IPS-18c (cell line): ENCODE data around the gene NOX4.
A peak's percentile ranks its signal among the peaks of the same experiment; 100 is the strongest.
"Not testable (repeated sequence)": the region's sequence is repeated elsewhere in the genome, so short reads cannot be mapped to it uniquely, and the experiment has no call there.

Experiments used
- H3K4me3 ChIP-seq: 2 replicates; pipeline ENCODE4 v1.7.0; 2013; ENCODE audit warnings: low read depth, mild to moderate bottlenecking, low read length, moderate library complexity; ENCODE audit not compliant: insufficient read depth
- H3K9me3 ChIP-seq: one replicate; pipeline ENCODE4 v1.6.1; 2013; ENCODE audit warnings: mild to moderate bottlenecking, low read length, moderate library complexity; ENCODE audit not compliant: control insufficient read depth, insufficient read depth

The NOX4 gene

GRCh38 chr11:89347071-89347470 is 144.1 kb downstream of the NOX4 start:
- H3K4me3 ChIP-seq: no peak overlapping the region
- H3K9me3 ChIP-seq: peaks cover 2% of the 10 kb centered on the region

DNA sequence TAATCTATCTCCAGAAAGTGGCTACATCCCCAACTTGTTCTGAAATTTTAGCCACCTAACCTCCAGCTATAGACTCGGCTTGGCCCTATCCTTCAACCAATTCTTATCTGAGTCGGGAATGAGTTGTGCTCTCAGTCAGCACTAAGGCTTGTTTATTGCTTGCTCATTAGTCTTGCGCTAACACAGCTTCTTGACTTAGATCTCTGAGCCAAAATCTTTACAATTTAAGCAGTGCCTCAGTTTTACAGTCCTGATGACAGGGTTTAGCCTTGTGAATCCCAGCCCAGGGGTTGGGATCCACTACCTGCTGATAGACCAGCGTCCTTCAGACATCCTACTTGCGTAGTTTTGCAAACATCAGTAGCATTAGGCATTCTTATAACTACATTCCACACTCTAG is 144.6 kb downstream of the NOX4 start:
- Histone ChIP-seq H3K4me3 (no peak overlapping the region), H3K9me3 (peaks cover 2% of the 10 kb centered on the region)

DNA sequence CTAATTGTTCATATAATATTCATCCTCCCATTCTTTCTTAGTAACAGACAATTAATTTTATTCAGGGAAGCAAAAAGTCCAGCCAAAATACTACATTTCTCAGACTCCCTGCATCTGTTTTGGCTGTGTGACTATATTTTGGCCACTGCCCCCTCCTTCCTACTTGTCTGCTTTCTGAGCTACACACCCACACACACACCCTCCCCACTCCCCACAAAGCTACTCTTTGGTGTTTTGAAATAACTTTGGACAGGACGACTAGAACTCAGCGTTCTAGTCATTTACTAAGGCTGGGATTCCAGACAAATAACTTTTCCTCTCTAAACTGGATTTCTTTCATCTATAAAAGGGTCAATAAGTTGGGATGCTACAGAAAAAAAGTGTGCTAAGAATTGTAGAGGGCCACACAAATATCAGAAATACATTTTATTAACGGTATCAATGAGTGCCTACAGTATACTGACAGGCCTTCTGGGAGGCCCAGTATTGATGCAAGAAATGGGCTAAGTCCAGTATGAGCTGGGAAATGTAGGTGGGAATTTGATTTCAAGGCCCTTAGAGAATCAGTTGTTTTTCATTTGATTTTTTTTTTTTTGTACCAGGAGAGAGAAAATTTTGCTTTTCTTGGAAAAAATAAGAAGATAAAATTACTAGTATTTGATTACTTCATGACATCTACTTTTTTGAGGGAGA is 148.1 kb downstream of the NOX4 start:
- H3K9me3 ChIP-seq, H3K4me3 ChIP-seq: not testable (repeated sequence)

DNA sequence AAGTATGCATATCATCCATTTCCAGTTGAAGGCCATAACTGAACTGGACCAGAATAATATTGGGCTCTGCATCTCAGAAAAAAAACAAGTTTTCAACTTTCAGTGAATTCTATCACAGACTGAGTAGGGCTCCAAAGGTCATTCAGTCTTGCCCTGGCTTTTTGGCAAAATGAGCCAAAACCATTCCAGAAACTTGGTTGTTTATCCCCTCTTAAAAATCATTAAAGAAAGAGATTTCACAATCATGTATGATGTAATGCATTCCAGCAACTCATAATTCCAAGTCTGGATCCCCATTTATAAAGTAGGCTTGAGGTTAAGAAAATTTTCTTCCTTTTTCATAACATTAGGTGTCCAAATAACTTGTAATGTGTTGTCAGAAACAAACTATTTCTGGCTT is 150.7 kb downstream of the NOX4 start:
- not testable (repeated sequence) for H3K4me3 ChIP-seq, H3K9me3 ChIP-seq

- not testable (repeated sequence) for H3K9me3 ChIP-seq, H3K4me3 ChIP-seq
Measured at GRCh38 chr11:89338073-89338472, 153.1 kb downstream of the NOX4 start.

DNA sequence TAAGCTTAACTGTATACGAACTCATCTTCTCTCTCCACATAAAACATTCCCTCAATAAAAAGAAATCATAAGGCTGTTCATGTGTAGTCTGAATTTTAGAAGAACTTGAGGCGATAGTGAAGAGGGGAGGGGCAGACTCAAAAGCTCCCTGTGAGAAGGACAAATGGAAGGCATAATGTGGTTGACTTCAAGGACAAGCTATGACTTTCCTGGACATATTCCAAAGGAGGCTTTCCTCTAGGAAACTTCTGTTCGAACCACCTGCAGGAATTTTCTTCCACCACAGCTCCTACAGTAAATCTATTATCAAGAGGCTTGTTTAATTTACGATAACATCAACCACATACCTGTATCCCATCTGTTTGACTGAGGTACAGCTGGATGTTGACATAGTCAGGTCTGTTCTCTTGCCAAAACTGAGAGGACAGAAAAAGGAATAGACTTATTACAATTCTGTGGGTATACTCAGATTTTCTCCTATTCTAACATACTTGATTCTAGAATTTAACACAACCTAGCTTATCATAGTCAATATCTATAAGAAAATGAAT is 154.0 kb downstream of the NOX4 start:
- not testable (repeated sequence) for H3K4me3 ChIP-seq, H3K9me3 ChIP-seq

GRCh38 chr11:89333704-89334103 is 157.5 kb downstream of the NOX4 start:
- not testable (repeated sequence) for H3K9me3 ChIP-seq, H3K4me3 ChIP-seq

DNA sequence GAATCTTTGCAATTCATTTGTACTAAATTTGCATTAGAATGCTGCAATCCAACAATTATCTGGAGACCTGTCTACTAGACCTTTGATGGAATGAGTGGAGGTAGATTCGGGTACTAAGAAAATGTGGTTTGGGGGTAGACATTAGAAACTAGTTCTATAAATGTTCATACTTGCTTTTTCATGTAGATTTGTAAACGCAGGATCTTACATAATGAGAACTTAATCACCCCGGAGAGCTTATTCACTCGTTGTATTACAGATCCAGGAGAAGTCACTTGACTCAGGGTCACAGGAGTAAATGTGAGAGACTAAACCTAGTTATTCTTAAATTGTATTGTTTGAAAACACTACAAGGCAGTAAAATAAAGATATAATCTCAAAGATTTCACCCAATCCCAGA is 159.2 kb downstream of the NOX4 start:
- H3K4me3 ChIP-seq, H3K9me3 ChIP-seq: not testable (repeated sequence)

DNA sequence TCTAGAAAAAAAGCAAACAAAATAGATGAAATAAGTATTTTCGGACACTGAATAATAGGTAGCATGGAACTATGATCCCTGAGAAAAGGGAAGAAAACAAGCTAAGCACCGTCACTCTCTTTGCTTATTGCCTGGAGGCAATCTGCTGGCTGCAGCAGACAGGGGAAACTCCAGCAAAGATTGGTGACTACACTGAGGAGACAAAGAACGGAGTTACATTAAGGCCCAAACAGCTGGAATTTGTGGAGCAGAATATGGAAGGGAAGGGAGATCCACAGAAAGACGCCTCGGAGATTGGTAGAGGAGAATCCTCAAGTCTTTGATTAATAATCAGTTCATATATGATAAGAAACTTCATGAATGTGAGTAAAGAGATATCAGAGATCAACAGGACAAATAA is 163.3 kb downstream of the NOX4 start:
- no peaks in the 10 kb centered on the region for H3K9me3 ChIP-seq
- no peak overlapping the region for H3K4me3 ChIP-seq

DNA sequence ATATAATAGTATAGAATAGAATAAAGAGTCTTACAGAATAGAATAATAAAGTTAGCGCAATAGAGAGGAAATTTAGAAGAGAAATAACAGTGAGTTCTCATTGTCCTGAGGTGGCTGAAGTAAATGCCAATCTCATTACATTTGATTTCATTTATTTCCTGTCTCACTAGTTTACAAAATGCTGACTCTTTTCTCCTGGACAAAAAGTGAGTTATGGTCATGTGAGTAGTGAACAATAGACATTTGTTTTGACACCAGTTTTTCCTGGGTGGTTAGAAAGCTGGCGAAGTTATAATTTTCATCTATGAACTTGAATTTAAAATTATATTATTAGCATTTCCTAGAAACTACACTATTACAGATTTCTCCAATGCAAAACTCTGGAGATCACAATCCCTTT is 169.8 kb downstream of the NOX4 start:
- H3K9me3 ChIP-seq: no peaks in the 10 kb centered on the region
- no peak overlapping the region for H3K4me3 ChIP-seq

GRCh38 chr11:89310607-89311006 is 180.6 kb downstream of the NOX4 start:
- H3K9me3 ChIP-seq, H3K4me3 ChIP-seq: not testable (repeated sequence)

GRCh38 chr11:89309321-89309985 is 181.7 kb downstream of the NOX4 start:
- not testable (repeated sequence) for H3K9me3 ChIP-seq, H3K4me3 ChIP-seq

DNA sequence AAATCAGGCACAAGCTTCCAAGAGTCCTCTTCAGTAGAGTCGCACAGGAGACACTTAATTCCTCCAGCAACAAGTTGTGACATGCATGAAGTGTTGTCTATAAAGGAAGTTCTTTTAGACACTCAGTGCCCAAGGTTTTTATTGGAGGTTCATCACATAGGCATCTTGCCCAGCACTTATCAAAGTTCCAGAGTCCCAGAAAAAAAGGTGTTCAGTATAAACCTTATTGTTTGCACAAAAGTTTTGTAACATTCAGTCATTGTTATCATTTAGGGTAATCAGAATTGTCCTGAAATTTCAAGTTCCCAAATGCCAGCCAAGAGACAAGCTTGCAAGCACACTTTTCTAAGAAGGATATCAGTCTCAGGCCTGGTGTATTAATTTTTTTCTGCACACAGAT is 182.9 kb downstream of the NOX4 start:
- H3K4me3 ChIP-seq, H3K9me3 ChIP-seq: not testable (repeated sequence)

DNA sequence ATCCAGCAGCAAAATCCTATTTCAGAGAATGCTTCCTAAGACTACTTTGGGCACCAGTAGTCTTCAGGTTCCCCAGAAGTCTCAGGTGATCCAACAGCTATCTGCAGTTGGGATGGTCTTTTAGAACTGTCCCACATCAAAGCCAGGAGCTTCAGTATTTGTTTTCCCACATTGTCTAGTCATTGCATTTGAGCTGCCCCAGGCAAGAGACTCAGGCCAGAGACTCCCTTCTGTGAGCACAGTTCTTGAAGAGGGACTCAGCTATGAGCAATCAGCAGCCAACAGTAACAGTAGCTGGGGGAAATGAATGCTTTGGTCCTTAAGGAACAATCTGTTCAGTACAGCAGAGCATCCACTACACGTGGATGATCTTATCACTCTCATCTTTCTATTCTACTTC is 188.1 kb downstream of the NOX4 start:
- not testable (repeated sequence) for H3K4me3 ChIP-seq

GRCh38 chr11:89295023-89295422 is 196.2 kb downstream of the NOX4 start:
- H3K9me3 ChIP-seq, H3K4me3 ChIP-seq: not testable (repeated sequence)

More for the DNA sequence above, 188.1 kb downstream of the NOX4 start:
- H3K9me3 ChIP-seq: not testable (repeated sequence)

GRCh38 chr11:89293965-89294679 is 197.1 kb downstream of the NOX4 start:
- H3K9me3 ChIP-seq: no peaks in the 10 kb centered on the region
- peak overlapping the region; percentile 20; the same call in 1 of the 2 replicates for H3K4me3 ChIP-seq

DNA sequence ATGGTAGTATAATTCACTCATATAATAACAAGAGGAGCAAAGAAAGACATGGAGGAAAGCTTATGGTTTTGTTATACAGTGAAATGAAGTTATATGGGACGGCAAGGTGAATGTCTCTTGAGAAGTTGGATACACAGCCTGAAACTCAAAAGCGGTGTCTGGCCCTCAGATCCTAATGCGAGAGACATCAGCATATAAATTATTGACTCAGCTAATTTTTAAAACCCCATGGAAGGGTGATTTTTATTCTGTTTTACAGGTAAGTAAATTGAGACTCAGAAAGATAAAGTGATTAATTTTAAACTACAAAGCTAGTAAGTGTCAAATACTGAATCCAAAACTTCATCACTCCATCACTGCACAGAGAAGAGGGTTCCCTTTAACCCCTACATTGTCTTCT is 203.2 kb downstream of the NOX4 start:
- not testable (repeated sequence) for H3K4me3 ChIP-seq, H3K9me3 ChIP-seq

- not testable (repeated sequence) for H3K9me3 ChIP-seq, H3K4me3 ChIP-seq
Measured at GRCh38 chr11:89286601-89287000, 204.6 kb downstream of the NOX4 start.
